B cell (primary cell): Measurements from ENCODE around the gene CCDC122. TPM values are rescaled to one million over a fixed set of nuclear protein-coding genes. Genes with fewer than 3 reads are reported as not detected.

Experiments used
- ATAC-seq: fragments of 200-7000 bp; cut with Tn5 transposase; one replicate; pipeline ENCODE4 v1.10.0; 2021; ENCODE audit warnings: low read depth, mild to moderate bottlenecking, moderate number of reproducible peaks, moderate library complexity
- CTCF ChIA-PET: fragments of 350-600 bp; sonication (Branson Sonifier 250); formaldehyde crosslinking; loops from one replicate; lab custom pipeline; 2021; ENCODE audit warnings: antibody characterized with exemption, inconsistent platforms; lab: Charles Lee
- POLR2A ChIA-PET: fragments of 350-600 bp; sonication (Branson Sonifier 250); formaldehyde crosslinking; loops from one replicate; lab custom pipeline; 2021; ENCODE audit warnings: antibody characterized with exemption; lab: Charles Lee
- DNase-seq: peaks from one replicate; pipeline ENCODE4 v3.0.0; 2013
- H2AFZ ChIP-seq: 2 replicates; pipeline ENCODE4 v1.6.1; 2012; ENCODE audit warnings: mild to moderate bottlenecking, low read depth, low read length; ENCODE audit not compliant: insufficient read depth, poor library complexity, severe bottlenecking
- H3K27ac ChIP-seq, 2 donors: 1 replicate in 1 of 2; 2 replicates in 1 of 2; pipeline ENCODE4 v1.5.1; 2012 to 2013; ENCODE audit warnings: low read length in 2 of 2, mild to moderate bottlenecking in 2 of 2, moderate library complexity in 1 of 2
- H3K27me3 ChIP-seq, 4 experiments: fragments of 200-600 bp in 1 of 4; sonication (generic) in 1 of 4; replicated peaks in 1 of 4; 1 replicate in 2 of 4; 2 replicates in 2 of 4; pipeline versions ENCODE4 v1.6.1 to v1.7.0; 2013 to 2016; ENCODE audit warnings: low read length in 3 of 4, mild to moderate bottlenecking in 2 of 4, mixed read lengths in 1 of 4, moderate library complexity in 1 of 4; ENCODE audit not compliant: insufficient read depth in 4 of 4, control insufficient read depth in 3 of 4; ENCODE audit errors: control extremely low read depth in 1 of 4
- H3K36me3 ChIP-seq, 2 experiments: replicated peaks in 1 of 2; 1 replicate in 1 of 2; 2 replicates in 1 of 2; pipeline versions ENCODE4 v1.6.1 to v1.7.1; 2013; ENCODE audit warnings: low read length in 1 of 2; ENCODE audit not compliant: insufficient read depth in 2 of 2, control insufficient read depth in 1 of 2; ENCODE audit errors: control extremely low read depth in 1 of 2, extremely low read depth in 1 of 2
- H3K4me1 ChIP-seq, 2 donors: fragments of 200-600 bp in 1 of 2; sonication (generic) in 1 of 2; 1 replicate in 1 of 2; 2 replicates in 1 of 2; pipeline versions ENCODE4 v1.5.1 to v1.6.1; 2013 to 2017; ENCODE audit warnings: low read length in 2 of 2; ENCODE audit not compliant: control insufficient read depth in 2 of 2, insufficient read depth in 2 of 2
- H3K4me2 ChIP-seq: replicated peaks from 2 replicates; pipeline ENCODE3; 2012; ENCODE audit warnings: mild to moderate bottlenecking, low read depth, low read length; ENCODE audit not compliant: poor library complexity, severe bottlenecking
- H3K4me3 ChIP-seq, 5 experiments: fragments of 200-600 bp in 1 of 5; sonication (generic) in 1 of 5; 1 replicate in 3 of 5; 2 replicates in 2 of 5; pipeline versions ENCODE4 v1.5.1 to v1.7.0; 2011 to 2016; ENCODE audit warnings: low read length in 4 of 5, mild to moderate bottlenecking in 4 of 5, low read depth in 2 of 5, control low read depth in 1 of 5, moderate library complexity in 1 of 5; ENCODE audit not compliant: insufficient read depth in 1 of 5; ENCODE audit errors: control extremely low read depth in 1 of 5, extremely low read depth in 1 of 5
- H3K79me2 ChIP-seq: fragments of 200-600 bp; sonication (generic); one replicate; pipeline ENCODE4 v1.6.0; 2016; ENCODE audit warnings: low read length; ENCODE audit not compliant: control insufficient read depth, insufficient read depth
- H3K9ac ChIP-seq: fragments of 200-600 bp; sonication (generic); 2 replicates; pipeline ENCODE4 v1.6.1; 2017; ENCODE audit warnings: mild to moderate bottlenecking, low read length, moderate library complexity
- H3K9me3 ChIP-seq, 3 donors: one replicate each; pipeline versions ENCODE4 v1.6.1 to v1.7.1; 2013; ENCODE audit warnings: low read length in 2 of 3; ENCODE audit not compliant: control insufficient read depth in 2 of 3, insufficient read depth in 1 of 3; ENCODE audit errors: control extremely low read depth in 1 of 3
- H4K20me1 ChIP-seq: 2 replicates; pipeline ENCODE4 v1.6.0; 2012; ENCODE audit warnings: mild to moderate bottlenecking, low read length; ENCODE audit not compliant: insufficient read depth, control insufficient read depth, poor library complexity, severe bottlenecking
- H3K27ac Mint-ChIP-seq: one replicate; pipeline ENCODE4 v1.8.0; 2021; ENCODE audit warnings: mixed read lengths
- H3K27me3 Mint-ChIP-seq: one replicate; pipeline ENCODE4 v1.8.0; 2021; ENCODE audit warnings: mixed read lengths
- H3K4me1 Mint-ChIP-seq: one replicate; pipeline ENCODE4 v1.8.0; 2021; ENCODE audit warnings: mixed read lengths
- H3K4me3 Mint-ChIP-seq: one replicate; pipeline ENCODE4 v1.8.0; 2021; ENCODE audit warnings: mixed read lengths
- H3K9me3 Mint-ChIP-seq: one replicate; pipeline ENCODE4 v1.8.0; 2022; ENCODE audit warnings: mixed read lengths; ENCODE audit not compliant: insufficient read depth
- CTCF ChIP-seq: fragments of 200-600 bp; IDR thresholded peaks from one replicate; pipeline ENCODE4 v1.8.0; 2022; ENCODE audit warnings: antibody characterized with exemption, mild to moderate bottlenecking
- EZH2 ChIP-seq: IDR thresholded peaks from 2 replicates; pipeline ENCODE4 v1.6.1; 2012; ENCODE audit warnings: borderline replicate concordance, low read depth, mild to moderate bottlenecking, moderate library complexity, low read length; ENCODE audit not compliant: insufficient read depth, poor library complexity, severe bottlenecking
- WGBS: methylation state at CpG from one replicate; pipeline ENCODE4 v1.1.5; 2013; ENCODE audit warnings: missing lambda C conversion rate; ENCODE audit not compliant: insufficient coverage; 5-methylcytosine and 5-hydroxymethylcytosine counted together
- intact Hi-C: fragments of 100-400 bp; cut with micrococcal nuclease; formaldehyde crosslinking; loops from one replicate; pipeline ENCODE4 v1.10.0; 2022
- polyA plus RNA-seq: library from polyadenylated mRNA; depleted of rRNA; stranded (reverse); fragments of >200 nt; gene quantifications from 2 replicates; pipeline ENCODE4 v1.2.3, GENCODE V29; 2012
- total RNA-seq, 2 donors: library from RNA; stranded (reverse); fragments of 120-200 nt in 1 of 2; gene quantifications; 1 replicate in 1 of 2; 2 replicates in 1 of 2; pipeline versions ENCODE4 v1.2.3 to v1.2.4, GENCODE V29; 2013 to 2022

Gene CCDC122
- total and polyA plus RNA-seq, 2 donors (not counting 1 experiment from before 2014, with no cell fraction given), result 1.1 to 12.1 TPM

GRCh38 chr13:43915451-43915850 lies 35.9 kb upstream of the CCDC122 start:
- H3K4me1 ChIP-seq, result no peaks in the 10 kb centered on the region
- no peak overlapping the region for H3K4me3 ChIP-seq
- CTCF ChIA-PET, result interaction anchor here (1.1 to 1.3 kb wide), 2 partner anchors 14 to 136 kb away, joined by 3 read pairs; no protein-coding TSS in a partner anchor
- no peaks in the 10 kb centered on the region for H3K36me3 ChIP-seq
- Mint-ChIP-seq H3K27ac (no peak overlapping the region), H3K4me3 (no peak overlapping the region), H3K27me3 (peaks cover 43% of the 10 kb centered on the region), H3K9me3 (no peaks in the 10 kb centered on the region), H3K4me1 (no peaks in the 10 kb centered on the region)
- DNase-seq (no peak), ATAC-seq (no peak)
- H2AFZ ChIP-seq, result no peak overlapping the region
- H3K9ac ChIP-seq, result no peak overlapping the region
- POLR2A ChIA-PET, result interaction anchor here (0.6 kb wide), 1 partner anchor 28 kb away, joined by 3 read pairs; no protein-coding TSS in a partner anchor
- intact Hi-C loops, result no loop called here
- no peaks in the 10 kb centered on the region for H3K79me2 ChIP-seq
- TF ChIP-seq EZH2 (no peak), CTCF (no peak)
- no peak overlapping the region for H3K27ac ChIP-seq
- no peak overlapping the region for H3K4me2 ChIP-seq
- 94% methylated on average over 6 of the region's 6 CpGs for WGBS
- H3K9me3 ChIP-seq, result no peaks in the 10 kb centered on the region
- peaks cover 0 to 20% (median 1%) of the 10 kb centered on the region in 4 experiments for H3K27me3 ChIP-seq
- H4K20me1 ChIP-seq, result no peaks in the 10 kb centered on the region

GRCh38 chr13:43911871-43912270 lies 32.3 kb upstream of the CCDC122 start:
- Histone ChIP-seq H3K79me2 (no peaks in the 10 kb centered on the region), H4K20me1 (no peaks in the 10 kb centered on the region), H3K27ac (no peak overlapping the region), H3K4me2 (no peak overlapping the region), H3K9me3 (no peaks in the 10 kb centered on the region), H2AFZ (no peak overlapping the region), H3K4me1 (no peaks in the 10 kb centered on the region), H3K9ac (no peak overlapping the region), H3K27me3 (peaks cover 0 to 9% (median 1%) of the 10 kb centered on the region in 4 experiments), H3K36me3 (no peaks in the 10 kb centered on the region), H3K4me3 (no peak overlapping the region)
- CTCF ChIA-PET, result interaction anchor here (1.6 to 14.5 kb wide), 2 partner anchors 10 to 526 kb away, joined by 5 to 260 read pairs; no protein-coding TSS in a partner anchor
- no peak overlapping the region for H3K4me3 Mint-ChIP-seq
- no peaks in the 10 kb centered on the region for H3K9me3 Mint-ChIP-seq
- H3K27me3 Mint-ChIP-seq, result peaks cover 45% of the 10 kb centered on the region
- WGBS, result no CpG with 5 or more reads among the region's 3 CpGs
- intact Hi-C loops, result no loop called here
- H3K27ac Mint-ChIP-seq, result no peak overlapping the region
- ATAC-seq (no peak), DNase-seq (no peak)
- TF ChIP-seq CTCF, result no peak
- no peak for TF ChIP-seq EZH2
- POLR2A ChIA-PET, result no interaction called here
- H3K4me1 Mint-ChIP-seq, result peaks cover 1% of the 10 kb centered on the region
